Neural progenitor cell (in vitro differentiated cells): ENCODE results near the gene CERS4. TPM values are rescaled to one million over a fixed set of nuclear protein-coding genes. Genes with fewer than 3 reads are reported as not detected.
"Not testable (repeated sequence)": the region's sequence is repeated elsewhere in the genome, so short reads cannot be mapped to it uniquely, and the experiment has no call there.

Experiments
- DNase-seq: peaks from one replicate; pipeline ENCODE4 v3.0.0-alpha.2; 2016; ENCODE audit warnings: low spot score
- H2AFZ ChIP-seq: fragments of 200-600 bp; sonication (generic); replicated peaks from 2 replicates; pipeline ENCODE4 v1.6.1; 2016; ENCODE audit warnings: antibody characterized with exemption
- H3F3A ChIP-seq: fragments of 200-600 bp; sonication (generic); 2 replicates; pipeline ENCODE4 v1.6.1; 2016; ENCODE audit warnings: antibody characterized with exemption, low read depth
- H3K27ac ChIP-seq: fragments of 200-600 bp; sonication (generic); 2 replicates; pipeline ENCODE4 v1.5.1; 2016; ENCODE audit warnings: mild to moderate bottlenecking
- H3K27me3 ChIP-seq: fragments of 200-600 bp; sonication (generic); 2 replicates; pipeline ENCODE4 v1.6.1; 2016; ENCODE audit warnings: mild to moderate bottlenecking, moderate library complexity
- H3K36me3 ChIP-seq: fragments of 200-600 bp; sonication (generic); 2 replicates; pipeline ENCODE4 v1.5.1; 2016
- H3K4me1 ChIP-seq: fragments of 200-600 bp; sonication (generic); 2 replicates; pipeline ENCODE4 v1.6.1; 2016; ENCODE audit warnings: mixed run types
- H3K4me2 ChIP-seq: fragments of 200-600 bp; sonication (generic); 2 replicates; pipeline ENCODE4 v1.6.1; 2016
- H3K4me3 ChIP-seq: fragments of 200-600 bp; sonication (generic); 2 replicates; pipeline ENCODE4 v1.5.1; 2016
- H3K79me2 ChIP-seq: fragments of 200-600 bp; sonication (generic); 2 replicates; pipeline ENCODE4 v1.6.1; 2016; ENCODE audit warnings: low read depth
- H3K9ac ChIP-seq: fragments of 200-600 bp; sonication (generic); 2 replicates; pipeline ENCODE4 v1.6.1; 2016
- H3K9me3 ChIP-seq: fragments of 200-600 bp; sonication (generic); 2 replicates; pipeline ENCODE4 v1.5.1; 2016; ENCODE audit warnings: low read depth
- H4K20me1 ChIP-seq: fragments of 200-600 bp; sonication (generic); 2 replicates; pipeline ENCODE4 v1.6.1; 2016; ENCODE audit warnings: low read depth
- H3K27ac Mint-ChIP-seq: 3 replicates; pipeline ENCODE4 v1.8.0; 2021; ENCODE audit warnings: mixed read lengths
- H3K27me3 Mint-ChIP-seq: 2 replicates; pipeline ENCODE4 v1.8.0; 2022; ENCODE audit warnings: low read depth, mild to moderate bottlenecking, inconsistent platforms, moderate library complexity, mixed read lengths; ENCODE audit not compliant: insufficient read depth
- H3K36me3 Mint-ChIP-seq: 3 replicates; pipeline ENCODE4 v1.8.0; 2021; ENCODE audit warnings: mixed read lengths
- H3K4me1 Mint-ChIP-seq: 3 replicates; pipeline ENCODE4 v1.8.0; 2021; ENCODE audit warnings: mixed read lengths
- H3K4me3 Mint-ChIP-seq: 3 replicates; pipeline ENCODE4 v1.8.0; 2021; ENCODE audit warnings: mild to moderate bottlenecking, moderate library complexity, mixed read lengths
- H3K9me3 Mint-ChIP-seq: 3 replicates; pipeline ENCODE4 v1.8.0; 2020; ENCODE audit warnings: mixed read lengths
- CTCF ChIP-seq: fragments of 200-600 bp; sonication (generic); IDR thresholded peaks from 2 replicates; pipeline ENCODE4 v1.5.1; 2017; ENCODE audit warnings: antibody characterized with exemption, mild to moderate bottlenecking
- EZH2 ChIP-seq: fragments of 200-600 bp; sonication (generic); IDR thresholded peaks from 2 replicates; pipeline ENCODE4 v1.6.1; 2017; ENCODE audit warnings: antibody characterized with exemption, mild to moderate bottlenecking, moderate library complexity
- EZH2phosphoT487 ChIP-seq: fragments of 200-600 bp; sonication (generic); IDR thresholded peaks from 2 replicates; pipeline ENCODE4 v1.6.1; 2017; ENCODE audit warnings: antibody characterized with exemption
- total RNA-seq: library from RNA; depleted of rRNA; stranded (reverse); fragments of >200 nt; gene quantifications from 2 replicates; pipeline ENCODE4 v1.2.3, GENCODE V29; 2015; ENCODE audit warnings: low replicate concordance

CERS4 gene
- total RNA-seq, 1 donor from 2014 or later, result 34.1 TPM

- Histone ChIP-seq H3K4me3 (no peak overlapping the region), H3K27me3 (no peaks in the 10 kb centered on the region), H3K9me3 (no peaks in the 10 kb centered on the region), H3K79me2 (peaks cover 13% of the 10 kb centered on the region), H3K36me3 (no peaks in the 10 kb centered on the region), H3K27ac (no peak overlapping the region), H3K4me2 (no peak overlapping the region), H3K4me1 (peaks cover 15% of the 10 kb centered on the region), H2AFZ (no peak overlapping the region), H4K20me1 (peaks cover 11% of the 10 kb centered on the region), H3F3A (peaks cover 28% of the 10 kb centered on the region), H3K9ac (no peak overlapping the region)
- DNase-seq, result no peak
- H3K4me1 Mint-ChIP-seq, result peaks cover 24% of the 10 kb centered on the region
- peaks cover 18% of the 10 kb centered on the region for H3K27me3 Mint-ChIP-seq
- H3K36me3 Mint-ChIP-seq, result peaks cover 16% of the 10 kb centered on the region
- TF ChIP-seq CTCF, result no peak
- no peak for TF ChIP-seq EZH2phosphoT487
- TF ChIP-seq EZH2, result no peak
- no peak overlapping the region for H3K4me3 Mint-ChIP-seq
- H3K27ac Mint-ChIP-seq, result no peak overlapping the region
- peaks cover 15% of the 10 kb centered on the region for H3K9me3 Mint-ChIP-seq
Observed at GRCh38 chr19:8244442-8244841, 35.3 kb downstream of the CERS4 start.

- DNase-seq, result no peak
- H3K4me1 Mint-ChIP-seq, result peaks cover 8% of the 10 kb centered on the region
- peaks cover 15% of the 10 kb centered on the region for H3K9me3 Mint-ChIP-seq
- Histone ChIP-seq H3K27ac (no peak overlapping the region), H3K9ac (no peak overlapping the region), H3K79me2 (peaks cover 11% of the 10 kb centered on the region), H3K27me3 (no peaks in the 10 kb centered on the region), H2AFZ (no peak overlapping the region), H3K4me1 (peaks cover 2% of the 10 kb centered on the region), H3K4me2 (no peak overlapping the region), H3K36me3 (no peaks in the 10 kb centered on the region), H3K4me3 (no peak overlapping the region), H4K20me1 (peaks cover 5% of the 10 kb centered on the region), H3F3A (peaks cover 17% of the 10 kb centered on the region), H3K9me3 (no peaks in the 10 kb centered on the region)
- TF ChIP-seq CTCF (no peak), EZH2phosphoT487 (no peak), EZH2 (no peak)
- peaks cover 16% of the 10 kb centered on the region for H3K36me3 Mint-ChIP-seq
- H3K27ac Mint-ChIP-seq, result no peak overlapping the region
- H3K4me3 Mint-ChIP-seq, result no peak overlapping the region
- peaks cover 14% of the 10 kb centered on the region for H3K27me3 Mint-ChIP-seq
Observed at GRCh38 chr19:8245869-8246835, 37.0 kb downstream of the CERS4 start.

- not testable (repeated sequence) for DNase-seq, H2AFZ ChIP-seq, H4K20me1 ChIP-seq, H3K27ac Mint-ChIP-seq, H3K79me2 ChIP-seq, H3K4me3 ChIP-seq, H3K36me3 ChIP-seq, H3K9me3 ChIP-seq, H3K27me3 Mint-ChIP-seq, H3K4me2 ChIP-seq, H3K27ac ChIP-seq, H3K4me1 Mint-ChIP-seq, H3F3A ChIP-seq, H3K4me1 ChIP-seq, H3K27me3 ChIP-seq, H3K9ac ChIP-seq
- peaks cover 11% of the 10 kb centered on the region for H3K9me3 Mint-ChIP-seq
- peaks cover 15% of the 10 kb centered on the region for H3K36me3 Mint-ChIP-seq
- H3K4me3 Mint-ChIP-seq, result peak overlapping the region; percentile 58
Observed at GRCh38 chr19:8247129-8247890, 38.1 kb downstream of the CERS4 start.
